Adrenal gland (tissue), 5 donors: ENCODE measurements around the gene INS.

Experiments
- POLR2A ChIP-seq, 2 donors: fragments of 450-650 bp; IDR thresholded peaks; one replicate each; pipeline ENCODE4 v1.6.1; 2017; ENCODE audit warnings: antibody characterized with exemption in 2 of 2, mild to moderate bottlenecking in 2 of 2, moderate library complexity in 1 of 2
- TF ChIP-seq, protein P1 (sequence below), 6 experiments: fragments of 450-650 bp in 4 of 6; fragments of 200-600 bp in 2 of 6; sonication (generic) in 1 of 6; IDR thresholded peaks; 1 replicate in 5 of 6; 2 replicates in 1 of 6; pipeline versions ENCODE4 v1.5.1 to v1.8.0; 2016 to 2021; ENCODE audit warnings: antibody characterized with exemption in 6 of 6, mild to moderate bottlenecking in 2 of 6, moderate library complexity in 1 of 6
- donor health status: DM: no; HTN: no; CAD: no.

GRCh38 chr11:2131371-2132236 lies 29.4 kb downstream of the INS start:
- no peak for TF ChIP-seq POLR2A (IDR thresholded peaks at IDR 0.05)
- TF ChIP-seq, protein P1, sequence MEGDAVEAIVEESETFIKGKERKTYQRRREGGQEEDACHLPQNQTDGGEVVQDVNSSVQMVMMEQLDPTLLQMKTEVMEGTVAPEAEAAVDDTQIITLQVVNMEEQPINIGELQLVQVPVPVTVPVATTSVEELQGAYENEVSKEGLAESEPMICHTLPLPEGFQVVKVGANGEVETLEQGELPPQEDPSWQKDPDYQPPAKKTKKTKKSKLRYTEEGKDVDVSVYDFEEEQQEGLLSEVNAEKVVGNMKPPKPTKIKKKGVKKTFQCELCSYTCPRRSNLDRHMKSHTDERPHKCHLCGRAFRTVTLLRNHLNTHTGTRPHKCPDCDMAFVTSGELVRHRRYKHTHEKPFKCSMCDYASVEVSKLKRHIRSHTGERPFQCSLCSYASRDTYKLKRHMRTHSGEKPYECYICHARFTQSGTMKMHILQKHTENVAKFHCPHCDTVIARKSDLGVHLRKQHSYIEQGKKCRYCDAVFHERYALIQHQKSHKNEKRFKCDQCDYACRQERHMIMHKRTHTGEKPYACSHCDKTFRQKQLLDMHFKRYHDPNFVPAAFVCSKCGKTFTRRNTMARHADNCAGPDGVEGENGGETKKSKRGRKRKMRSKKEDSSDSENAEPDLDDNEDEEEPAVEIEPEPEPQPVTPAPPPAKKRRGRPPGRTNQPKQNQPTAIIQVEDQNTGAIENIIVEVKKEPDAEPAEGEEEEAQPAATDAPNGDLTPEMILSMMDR (IDR thresholded peaks at IDR 0.05): no peak
